GM19467 (cell line): ENCODE measurements around the gene CDKAL1.
"Not testable (repeated sequence)": the region's sequence is repeated elsewhere in the genome, so short reads cannot be mapped to it uniquely, and the experiment has no call there.

Experiments used
- ATAC-seq: cut with Tn5 transposase; IDR thresholded peaks from one replicate; pipeline ENCODE4 v1.9.1; 2021; ENCODE audit warnings: mild to moderate bottlenecking, moderate library complexity; ENCODE audit not compliant: unreplicated experiment

Gene CDKAL1

DNA sequence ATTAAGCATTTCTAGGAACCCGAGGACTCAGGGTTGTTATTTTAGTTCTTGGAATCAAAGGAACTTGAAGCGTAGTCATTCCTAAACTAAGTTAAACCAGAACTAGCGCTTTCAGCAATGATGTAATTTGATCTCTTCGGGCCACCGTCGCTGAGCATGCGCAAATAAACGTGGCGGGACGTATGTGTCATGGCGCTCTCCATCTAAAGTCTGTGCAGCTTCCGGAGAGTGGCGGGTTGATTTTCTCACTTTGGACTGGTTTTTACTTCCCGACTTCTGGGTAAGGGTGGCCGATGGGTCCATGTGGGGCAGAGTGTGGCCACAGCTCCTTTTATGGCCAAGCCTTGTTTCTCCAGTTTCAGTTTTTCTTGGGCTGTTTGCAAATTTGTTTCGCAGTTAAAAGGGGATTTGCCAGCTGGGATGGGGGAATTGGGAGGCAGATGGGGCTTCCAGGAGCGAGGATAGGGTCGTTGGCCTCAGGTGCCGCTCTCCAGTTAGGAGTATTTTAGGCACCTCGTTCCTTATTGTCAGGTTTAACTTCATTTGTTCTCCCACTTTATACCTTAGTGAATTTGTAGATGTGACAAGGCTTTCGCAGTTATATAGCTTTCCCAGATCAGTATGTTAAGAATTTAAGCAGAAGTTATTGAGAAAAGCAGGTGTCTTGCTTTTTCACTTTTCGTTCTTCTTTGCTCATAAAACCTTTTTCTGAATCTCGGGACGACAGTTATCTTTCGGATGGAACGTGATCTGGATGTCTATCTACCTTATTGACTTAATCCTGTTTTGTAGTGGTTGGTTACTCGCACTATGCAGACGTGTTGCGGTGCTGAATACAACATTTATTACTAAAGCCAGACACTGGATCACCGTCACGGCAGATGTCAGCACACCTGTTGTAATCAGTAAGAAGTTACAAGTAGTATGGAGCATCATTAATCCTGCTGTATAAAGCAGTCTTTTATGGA, at the start of gene CDKAL1:
TSS of gene CDKAL1 (plus strand) at position 163 of the 968 bp plus-strand sequence. CDS start 11,894 bp downstream, outside the sequence.
- ATAC-seq = peak; percentile 75

DNA sequence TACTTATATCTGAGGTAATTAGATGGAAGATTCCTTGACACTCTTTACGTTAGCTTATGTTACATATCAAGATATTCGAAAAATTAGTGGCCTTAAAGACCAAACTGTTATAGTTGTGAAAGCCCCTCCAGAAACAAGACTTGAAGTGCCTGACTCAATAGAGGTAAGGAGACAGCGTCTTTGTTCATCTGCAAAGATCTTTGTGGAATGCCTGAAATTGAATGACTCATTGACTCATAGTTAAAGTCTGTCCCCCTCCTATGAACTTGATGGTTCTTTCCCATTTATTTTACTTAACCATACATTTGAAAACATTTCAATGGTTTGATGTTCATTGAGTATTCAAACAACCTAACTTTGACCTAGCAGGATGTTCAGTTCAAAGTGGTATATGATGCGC, 47.6 kb upstream of the CDKAL1 start:
- ATAC-seq = no peak

DNA sequence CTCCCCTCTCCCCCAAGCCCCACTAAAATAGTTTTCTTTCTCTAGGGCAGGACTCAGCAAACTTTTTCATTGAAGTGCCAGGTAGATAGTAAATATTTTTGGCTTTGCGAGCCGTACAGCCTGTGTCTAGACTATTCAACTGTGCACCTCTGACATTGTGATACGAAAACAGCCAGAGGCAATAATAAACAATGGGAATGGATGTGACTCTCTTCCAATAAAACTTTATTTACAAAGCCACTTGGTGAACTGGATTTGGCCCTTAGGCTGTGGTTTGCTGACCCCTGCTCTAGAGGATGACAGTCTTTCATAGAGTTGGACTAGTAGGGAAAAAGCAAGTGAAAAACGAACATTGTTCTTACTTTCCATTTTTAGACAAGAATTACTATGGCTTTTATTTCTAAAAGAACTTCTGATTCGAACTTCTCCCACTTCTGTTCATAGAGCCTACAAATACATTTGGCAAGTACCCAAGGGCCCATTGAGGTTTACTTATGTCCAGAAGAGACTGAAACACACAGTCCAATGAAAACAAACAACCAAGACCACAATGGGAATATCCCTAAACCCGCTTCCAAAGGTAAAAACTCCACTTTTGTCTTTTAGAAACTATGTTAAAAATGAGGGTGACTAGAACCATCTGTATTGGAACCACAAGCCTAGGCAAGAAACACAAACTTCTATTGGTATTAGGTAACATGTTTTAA, 46.4 kb upstream of the CDKAL1 start:
- ATAC-seq = no peak

- ATAC-seq = no peak
Observed at GRCh38 chr6:20490591-20490990, 43.7 kb upstream of the CDKAL1 start.

GRCh38 chr6:20492099-20492498, 42.2 kb upstream of the CDKAL1 start:
- ATAC-seq = no peak

GRCh38 chr6:20497216-20498040, 36.8 kb upstream of the CDKAL1 start:
- no peak for ATAC-seq

DNA sequence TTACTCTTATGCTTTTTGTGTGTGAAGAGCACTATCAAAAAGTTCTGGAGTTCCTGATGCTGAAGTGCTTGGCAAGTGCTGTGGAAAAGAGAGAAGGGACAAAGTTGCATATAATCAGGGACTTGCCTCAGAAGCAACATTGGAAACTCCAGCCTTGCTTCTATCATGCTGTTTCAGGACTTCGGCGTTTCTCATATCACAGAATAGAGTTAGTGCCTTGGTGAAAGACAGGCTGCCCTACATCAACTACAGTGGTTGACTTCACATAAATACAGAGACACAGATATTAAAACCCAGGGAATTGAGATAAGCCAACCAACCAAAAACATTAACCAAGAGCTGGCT, 36.2 kb upstream of the CDKAL1 start:
- no peak for ATAC-seq

DNA sequence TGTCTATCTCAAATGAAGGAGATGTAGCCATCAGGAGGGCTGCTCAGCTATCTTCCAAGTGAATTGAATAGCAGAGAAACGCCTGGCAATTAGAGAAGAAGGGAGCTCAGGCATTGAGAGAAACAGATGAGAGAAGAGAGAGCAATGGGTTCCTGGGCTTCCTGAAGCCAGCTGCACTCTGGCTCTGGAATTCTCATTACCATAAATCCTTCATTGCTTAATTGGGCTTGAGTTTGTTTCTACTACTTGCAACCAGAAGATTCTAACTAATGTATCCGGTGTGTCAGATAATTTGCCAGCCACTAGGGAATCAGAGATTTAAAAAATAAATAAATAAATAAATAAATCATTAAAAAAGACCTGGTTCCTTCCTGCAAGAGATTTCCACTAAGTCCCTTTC, 25.0 kb upstream of the CDKAL1 start:
- ATAC-seq = no peak

DNA sequence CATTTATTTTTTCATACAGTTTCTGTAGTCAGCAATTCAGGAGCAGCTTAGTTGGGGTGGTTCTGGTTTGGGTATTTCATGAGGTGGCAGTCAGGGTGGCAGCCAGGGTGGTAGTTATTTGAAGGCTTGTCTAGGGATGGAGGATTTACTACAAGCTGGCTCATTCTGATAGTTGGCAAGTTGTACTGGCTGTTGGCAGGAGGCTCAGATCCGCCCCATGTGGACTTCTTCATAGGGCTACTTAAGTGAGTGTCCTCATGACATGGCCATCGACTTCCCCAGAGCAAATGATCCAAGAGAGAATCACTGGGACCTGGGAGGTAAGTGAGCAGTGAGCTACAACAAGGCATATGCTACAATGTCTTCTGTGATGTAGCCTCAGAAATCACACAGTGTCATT, 22.4 kb upstream of the CDKAL1 start:
- ATAC-seq = no peak

DNA sequence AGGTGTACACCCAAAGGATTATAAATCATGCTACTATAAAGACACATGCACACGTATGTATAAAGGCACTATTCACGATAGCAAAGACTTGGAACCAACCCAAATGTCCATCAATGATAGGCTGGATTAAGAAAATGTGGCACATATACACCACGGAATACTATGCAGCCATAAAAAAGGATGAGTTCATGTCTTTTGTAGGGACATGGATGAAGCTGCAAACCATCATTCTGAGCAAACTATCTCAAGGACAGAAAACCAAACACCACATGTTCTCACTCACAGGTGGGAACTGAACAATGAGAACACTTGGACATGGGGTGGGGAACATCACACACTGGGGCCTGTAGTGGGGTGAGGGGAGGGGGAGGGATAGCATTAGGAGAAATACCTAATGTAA, 9.0 kb upstream of the CDKAL1 start:
- not testable (repeated sequence) for ATAC-seq

GRCh38 chr6:20529086-20529448, 5.2 kb upstream of the CDKAL1 start:
- ATAC-seq = not testable (repeated sequence)

- ATAC-seq = no peak
Observed at GRCh38 chr6:20532881-20533280, 1.4 kb upstream of the CDKAL1 start.

DNA sequence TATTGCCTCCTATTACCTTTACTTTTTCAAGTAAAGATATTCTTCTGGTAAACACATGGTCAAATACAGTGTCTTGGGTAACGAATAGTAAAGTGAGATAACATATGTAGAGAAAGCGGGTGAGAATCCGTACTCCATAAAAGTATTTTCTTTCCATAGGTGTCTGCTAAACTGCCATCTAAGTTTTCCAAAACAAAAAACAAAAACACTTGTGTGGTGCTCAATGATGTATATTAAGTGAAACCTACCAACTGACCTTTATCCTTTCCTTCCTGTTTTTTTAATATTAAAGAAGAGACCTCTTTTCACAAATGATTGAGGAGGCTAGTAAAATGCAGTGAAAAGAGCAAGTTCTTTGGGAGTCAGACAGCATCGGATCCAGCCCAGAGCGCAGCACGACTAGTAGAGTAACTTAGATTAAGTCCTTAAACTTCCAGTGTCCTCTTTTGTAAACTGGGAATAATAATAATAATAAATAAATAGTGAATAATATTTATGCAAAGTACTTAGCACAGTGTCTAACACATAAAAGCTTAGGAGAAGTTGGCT, 437 bp upstream of the CDKAL1 start:
- ATAC-seq = peak; percentile 8

DNA sequence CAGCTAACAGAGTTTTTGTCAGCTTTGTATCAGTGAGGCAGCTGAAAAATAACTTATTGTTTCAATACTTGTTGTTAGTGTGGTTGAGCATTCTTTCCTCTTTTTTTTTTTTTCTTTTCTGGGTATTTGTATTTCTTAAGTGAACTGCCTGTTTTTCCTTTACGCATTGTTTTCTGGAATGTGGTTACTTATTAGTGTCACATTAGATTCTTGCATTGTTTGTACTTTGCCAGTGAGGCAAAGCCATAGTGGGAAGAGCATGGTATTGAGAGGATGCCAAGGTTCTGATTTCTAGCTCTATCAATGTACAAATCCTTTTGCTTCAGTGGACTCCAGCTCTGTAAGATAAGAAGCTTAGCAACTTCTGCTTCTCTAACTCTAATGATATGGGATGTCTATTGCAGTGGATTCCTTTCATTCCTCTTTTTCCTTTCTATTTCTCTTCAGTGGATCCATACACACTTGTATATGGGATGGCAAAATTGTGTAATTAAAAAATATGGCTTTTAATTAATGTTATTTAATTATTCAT, 3.9 kb downstream of the CDKAL1 start:
- no peak for ATAC-seq

GRCh38 chr6:20538907-20539306, 4.7 kb downstream of the CDKAL1 start:
- no peak for ATAC-seq

DNA sequence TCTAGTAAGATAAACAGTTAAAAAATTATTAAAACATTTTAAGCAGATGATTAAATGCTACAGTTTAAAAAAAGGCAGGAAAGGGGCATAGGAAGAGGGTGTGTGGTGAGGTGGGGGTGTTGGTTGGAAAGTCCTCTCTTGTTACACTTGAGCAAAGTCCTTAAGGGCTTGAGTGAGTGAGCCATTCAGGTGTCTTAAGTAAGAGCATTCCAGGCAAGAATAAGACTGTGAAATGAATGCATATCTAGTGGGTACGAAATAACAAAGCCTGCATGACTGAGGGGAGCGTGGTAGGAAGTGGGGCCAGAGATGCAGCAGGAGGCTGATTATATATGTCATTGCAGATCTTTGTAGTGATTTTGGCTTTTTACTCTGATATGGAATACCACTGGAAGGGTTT, 5.1 kb downstream of the CDKAL1 start:
- ATAC-seq = no peak

GRCh38 chr6:20540683-20541082, 6.4 kb downstream of the CDKAL1 start:
- no peak for ATAC-seq

DNA sequence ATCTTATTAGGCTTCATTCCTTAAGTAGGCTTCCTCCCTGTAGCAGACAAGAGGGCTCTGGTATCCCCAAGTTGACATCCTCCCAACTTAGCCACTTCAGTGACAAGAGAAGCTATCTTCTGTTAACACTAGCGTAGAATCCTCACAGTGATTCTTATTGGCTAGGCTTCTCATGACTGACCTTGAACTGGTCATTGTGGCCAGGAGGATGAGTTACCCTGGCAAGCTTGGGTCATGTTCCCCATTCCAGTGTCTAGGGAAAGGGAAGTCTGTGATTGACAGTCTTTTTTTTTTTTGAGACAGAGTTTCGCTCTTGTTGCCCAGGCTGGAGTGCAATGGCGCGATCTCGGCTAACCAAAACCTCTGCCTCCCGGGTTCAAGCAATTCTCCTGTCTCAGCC, 7.1 kb downstream of the CDKAL1 start:
- no peak for ATAC-seq

- ATAC-seq = peak; percentile 95
Observed at GRCh38 chr6:20542927-20543602, 8.8 kb downstream of the CDKAL1 start.

DNA sequence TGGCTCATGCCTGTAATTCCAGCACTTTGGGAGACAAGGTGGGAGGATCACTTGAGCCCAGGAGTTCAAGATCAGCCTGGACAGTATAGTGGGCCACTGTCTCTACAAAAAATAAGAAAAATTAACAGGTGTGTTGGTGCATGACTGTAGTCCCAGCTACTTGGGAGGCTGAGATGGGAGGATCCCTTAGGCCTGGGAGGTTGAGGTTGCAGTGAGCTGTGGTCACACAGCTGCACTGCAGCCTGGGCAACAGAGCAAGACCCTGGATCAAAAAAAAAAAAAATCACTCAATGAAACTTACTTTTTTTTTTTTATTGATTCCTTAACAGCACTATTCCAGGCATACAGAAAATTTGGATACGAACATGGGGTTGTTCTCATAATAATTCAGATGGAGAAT, 14.0 kb downstream of the CDKAL1 start:
- no peak for ATAC-seq
